Endometrial microvascular endothelial cells (primary cell): ENCODE data around the gene SMPD1. TPM values are rescaled to one million over a fixed set of nuclear protein-coding genes. Genes with fewer than 3 reads are reported as not detected.

Experiments
- in situ Hi-C: cut with HindIII; loops from 2 replicates; pipeline ENCODE4 v1.10.0; 2017; ENCODE audit warnings: low sequenced_read_pairs, low pct_unique_long_range_greater_than_20kb; ENCODE audit errors: inconsistent ontology term
- total RNA-seq: library from RNA; depleted of rRNA; stranded (reverse); fragments of >200 nt; gene quantifications from one replicate; pipeline ENCODE4 v1.2.3, GENCODE V29; 2015; ENCODE audit errors: inconsistent ontology term

Gene SMPD1
- total RNA-seq, 1 donor from 2014 or later, result 83.9 TPM

DNA sequence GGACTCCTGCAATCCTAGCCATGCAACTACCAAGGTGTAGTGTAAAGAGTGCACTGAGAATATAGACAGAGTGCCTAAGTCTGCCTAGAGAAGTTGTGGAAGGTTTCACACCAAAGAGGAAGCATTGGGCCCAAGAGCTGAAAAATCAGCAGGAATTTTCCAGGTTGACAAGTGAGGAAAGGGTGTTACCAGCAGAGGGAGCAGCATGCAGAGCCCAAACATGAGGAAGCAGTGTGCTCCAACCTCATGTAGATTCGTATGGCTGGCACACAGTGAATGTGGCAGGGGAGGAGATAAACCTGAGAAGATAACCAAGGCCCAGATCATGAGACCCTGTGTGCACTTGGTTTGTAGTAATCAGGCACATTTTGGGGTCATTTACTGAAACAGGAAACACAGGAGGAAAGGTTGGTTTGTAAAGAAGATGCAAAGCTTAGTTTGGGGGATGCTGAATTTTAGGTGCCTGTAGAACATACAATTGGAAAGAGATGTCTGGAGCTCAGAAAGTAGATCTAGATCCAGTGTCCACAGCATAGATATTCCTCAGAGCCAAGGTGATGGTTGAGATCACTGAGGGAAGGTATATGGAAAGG lies 48.8 kb downstream of the SMPD1 start:
- in situ Hi-C loops, result no loop called here

GRCh38 chr11:6440906-6441358 lies 50.7 kb downstream of the SMPD1 start, which contains the start of gene HPX:
HPX (minus strand) TSS chr11:6440987; CDS start chr11:6440963, 24 bp downstream.
- in situ Hi-C loops, result loop anchor here (5.0 kb wide), 1 partner anchor 46 kb away; no protein-coding TSS in a partner anchor

DNA sequence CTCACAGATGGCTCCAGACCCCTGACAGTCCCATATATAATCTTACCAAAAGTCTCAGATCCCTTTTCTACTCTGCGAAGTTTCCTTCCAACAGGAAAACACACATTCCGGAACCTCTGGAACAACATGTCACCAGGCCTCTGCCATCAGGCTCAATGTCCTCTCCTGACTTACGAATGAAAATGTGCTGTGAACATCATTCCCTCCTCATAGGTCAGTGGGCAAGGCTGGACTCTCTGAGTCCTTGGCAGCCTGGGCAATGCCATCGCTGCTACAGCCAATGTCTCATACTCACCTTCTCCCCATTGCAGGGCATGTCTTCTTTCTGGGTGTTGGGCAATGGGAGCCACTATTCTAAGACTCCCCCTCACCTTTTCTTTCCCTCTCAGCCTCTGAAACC lies 52.2 kb downstream of the SMPD1 start:
- in situ Hi-C loops, result loop anchor here (5.0 kb wide), 1 partner anchor 45 kb away; no protein-coding TSS in a partner anchor

DNA sequence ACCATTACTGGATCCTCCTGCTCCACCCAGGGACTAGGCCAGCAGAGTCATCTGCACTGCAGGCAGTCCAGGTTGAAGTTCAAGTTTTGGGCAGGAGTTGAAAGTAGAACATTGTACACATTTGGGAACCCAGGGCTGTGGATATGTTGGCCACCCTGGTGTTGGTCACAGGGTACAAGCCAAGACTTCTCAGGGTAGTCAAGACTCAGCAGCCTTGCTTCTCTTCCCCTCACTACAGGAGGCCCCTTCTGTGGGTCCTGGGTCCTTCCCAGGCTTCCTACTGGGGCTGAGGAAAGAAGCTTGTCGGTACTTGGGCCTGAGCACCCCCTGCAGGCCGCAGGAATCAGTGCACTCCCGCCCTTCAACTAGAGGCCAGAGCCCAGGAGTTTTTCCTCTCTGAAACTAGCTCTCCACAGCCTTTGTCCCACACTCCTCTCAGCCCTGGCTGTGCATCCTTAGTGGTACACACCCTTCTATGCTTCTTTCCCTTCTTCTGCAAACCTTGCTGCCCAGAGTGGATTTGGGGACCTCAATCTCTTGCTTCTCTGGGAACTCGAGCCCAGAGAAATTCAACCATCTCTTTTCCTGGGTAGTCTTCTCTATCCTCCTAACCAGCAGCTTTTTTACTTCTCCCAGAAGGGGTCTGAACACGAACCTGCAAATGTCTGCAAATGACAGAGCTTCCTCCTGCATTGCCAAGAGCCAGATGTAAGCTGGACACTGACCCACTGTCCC lies 53.2 kb downstream of the SMPD1 start:
- in situ Hi-C loops, result loop anchor here (5.0 kb wide), 1 partner anchor 44 kb away; no protein-coding TSS in a partner anchor

Other genes with a start within 250 kb of the SMPD1 start
- not detected for gene OR52B2, start 220.1 kb upstream of the SMPD1 start, total RNA-seq
- not detected for gene OR52W1, start 191.2 kb upstream of the SMPD1 start, total RNA-seq
- gene C11orf42, start 184.9 kb upstream of the SMPD1 start, total RNA-seq, result not detected
- 12.5 TPM for gene FHIP1B, start 155.8 kb upstream of the SMPD1 start, total RNA-seq
- not detected for gene CNGA4, start 151.4 kb upstream of the SMPD1 start, total RNA-seq
- not detected for gene CCKBR, start 130.6 kb upstream of the SMPD1 start, total RNA-seq
- gene CAVIN3, start 70.0 kb upstream of the SMPD1 start, total RNA-seq, result 369 TPM
- 52.8 TPM for gene APBB1, start 28.6 kb downstream of the SMPD1 start, total RNA-seq
- gene HPX, start 50.5 kb downstream of the SMPD1 start, total RNA-seq, result not detected
- 60.0 TPM for gene TRIM3, start 83.5 kb downstream of the SMPD1 start, total RNA-seq
- gene ARFIP2, start 90.9 kb downstream of the SMPD1 start, total RNA-seq, result 51.8 TPM
- gene TIMM10B, start 91.0 kb downstream of the SMPD1 start, total RNA-seq, result 24.4 TPM
- 2.2 TPM for gene DNHD1, start 106.8 kb downstream of the SMPD1 start, total RNA-seq
- gene RRP8, start 213.1 kb downstream of the SMPD1 start, total RNA-seq, result 35.8 TPM
- 247 TPM for gene ILK, start 213.3 kb downstream of the SMPD1 start, total RNA-seq
- gene TAF10, start 221.7 kb downstream of the SMPD1 start, total RNA-seq, result 41.9 TPM
- 100.0 TPM for gene TPP1, start 228.9 kb downstream of the SMPD1 start, total RNA-seq